SJSA1 (cell line): ENCODE results near the gene VWA8. TPM values are rescaled to one million over a fixed set of nuclear protein-coding genes. Genes with fewer than 3 reads are reported as not detected.
"Not testable (repeated sequence)": the region's sequence is repeated elsewhere in the genome, so short reads cannot be mapped to it uniquely, and the experiment has no call there.

ENCODE experiments used
- DNase-seq, 2 experiments: peaks; one replicate each; pipeline ENCODE4 v3.0.0-alpha.2; 2015 to 2020; ENCODE audit warnings: low spot score in 2 of 2, low read depth in 1 of 2
- H3K27ac ChIP-seq: fragments of 250-450 bp; sonication (Bioruptor Pico); 2 replicates; pipeline ENCODE4 v1.5.1; 2020; ENCODE audit warnings: mild to moderate bottlenecking, moderate library complexity
- H3K27me3 ChIP-seq: fragments of 250-450 bp; sonication (Bioruptor Pico); replicated peaks from 2 replicates; pipeline ENCODE4 v1.5.1; 2020; ENCODE audit warnings: mild to moderate bottlenecking, moderate library complexity
- H3K36me3 ChIP-seq: fragments of 250-450 bp; sonication (Bioruptor Pico); 2 replicates; pipeline ENCODE4 v1.5.1; 2020; ENCODE audit warnings: mild to moderate bottlenecking
- H3K4me1 ChIP-seq: fragments of 250-450 bp; sonication (Bioruptor Pico); replicated peaks from 2 replicates; pipeline ENCODE4 v1.6.1; 2021; ENCODE audit warnings: mild to moderate bottlenecking
- H3K4me3 ChIP-seq: fragments of 250-450 bp; sonication (Bioruptor Pico); 2 replicates; pipeline ENCODE4 v1.5.1; 2020; ENCODE audit warnings: mild to moderate bottlenecking
- H3K9me3 ChIP-seq: fragments of 250-450 bp; sonication (Bioruptor Pico); replicated peaks from 2 replicates; pipeline ENCODE4 v1.5.1; 2020; ENCODE audit warnings: mild to moderate bottlenecking
- total RNA-seq: library from RNA; depleted of rRNA; stranded (reverse); fragments of >200 nt; shearing (Covaris generic); gene quantifications from 2 replicates; pipeline ENCODE4 v1.2.3, GENCODE V29; 2014

Gene VWA8
- total RNA-seq, 1 experiment from 2014 or later: 8.6 TPM

GRCh38 chr13:41590643-41591042, 370.3 kb downstream of the VWA8 start:
- Histone ChIP-seq H3K27ac (no peak overlapping the region), H3K9me3 (no peaks in the 10 kb centered on the region), H3K27me3 (no peaks in the 10 kb centered on the region), H3K36me3 (peaks cover 12% of the 10 kb centered on the region), H3K4me3 (no peak overlapping the region), H3K4me1 (peaks cover 39% of the 10 kb centered on the region)
- DNase-seq: no peak

- DNase-seq: no peak
- H3K27ac ChIP-seq: peak overlapping the region; percentile 61; the same call in 1 of the 2 replicates
- no peaks in the 10 kb centered on the region for H3K9me3 ChIP-seq
- H3K27me3 ChIP-seq: no peaks in the 10 kb centered on the region
- no peak overlapping the region for H3K4me3 ChIP-seq
- H3K36me3 ChIP-seq: peaks cover 12% of the 10 kb centered on the region
- H3K4me1 ChIP-seq: peaks cover 34% of the 10 kb centered on the region
Observed at GRCh38 chr13:41590122-41590521, 370.8 kb downstream of the VWA8 start.

- H3K36me3 ChIP-seq: peaks cover 12% of the 10 kb centered on the region
- H3K4me1 ChIP-seq: peaks cover 30% of the 10 kb centered on the region
- H3K9me3 ChIP-seq: no peaks in the 10 kb centered on the region
- no peak overlapping the region for H3K4me3 ChIP-seq
- H3K27me3 ChIP-seq: no peaks in the 10 kb centered on the region
- peak overlapping the region; percentile 61 for H3K27ac ChIP-seq
- DNase-seq: no peak
Observed at GRCh38 chr13:41589434-41589833, 371.5 kb downstream of the VWA8 start.

GRCh38 chr13:41588899-41589298, 372.0 kb downstream of the VWA8 start:
- peaks cover 12% of the 10 kb centered on the region for H3K36me3 ChIP-seq
- DNase-seq: peak; percentile 55 to 79
- peaks cover 30% of the 10 kb centered on the region for H3K4me1 ChIP-seq
- peak overlapping the region; percentile 61 for H3K27ac ChIP-seq
- no peaks in the 10 kb centered on the region for H3K9me3 ChIP-seq
- no peaks in the 10 kb centered on the region for H3K27me3 ChIP-seq
- no peak overlapping the region for H3K4me3 ChIP-seq

- Histone ChIP-seq H3K4me3 (no peak overlapping the region), H3K4me1 (peaks cover 30% of the 10 kb centered on the region), H3K36me3 (peaks cover 12% of the 10 kb centered on the region), H3K27me3 (no peaks in the 10 kb centered on the region), H3K9me3 (no peaks in the 10 kb centered on the region), H3K27ac (peak overlapping the region; percentile 61)
- no peak for DNase-seq
Observed at GRCh38 chr13:41588448-41588847, 372.5 kb downstream of the VWA8 start.

- no peaks in the 10 kb centered on the region for H3K27me3 ChIP-seq
- no peak overlapping the region for H3K4me3 ChIP-seq
- DNase-seq: no peak
- no peaks in the 10 kb centered on the region for H3K9me3 ChIP-seq
- peaks cover 12% of the 10 kb centered on the region for H3K36me3 ChIP-seq
- H3K4me1 ChIP-seq: peaks cover 30% of the 10 kb centered on the region
- H3K27ac ChIP-seq: no peak overlapping the region
Observed at GRCh38 chr13:41587490-41587889, 373.4 kb downstream of the VWA8 start.

GRCh38 chr13:41586216-41586615, 374.7 kb downstream of the VWA8 start:
- no peak overlapping the region for H3K4me3 ChIP-seq
- no peak for DNase-seq
- H3K27ac ChIP-seq: no peak overlapping the region
- peaks cover 30% of the 10 kb centered on the region for H3K4me1 ChIP-seq
- peaks cover 12% of the 10 kb centered on the region for H3K36me3 ChIP-seq
- no peaks in the 10 kb centered on the region for H3K9me3 ChIP-seq
- H3K27me3 ChIP-seq: no peaks in the 10 kb centered on the region

GRCh38 chr13:41582027-41582463, 378.9 kb downstream of the VWA8 start:
- Histone ChIP-seq H3K36me3 (peaks cover 5% of the 10 kb centered on the region; the same call in 1 of the 2 replicates), H3K27ac (no peak overlapping the region), H3K4me3 (no peak overlapping the region), H3K9me3 (no peaks in the 10 kb centered on the region), H3K4me1 (no peaks in the 10 kb centered on the region), H3K27me3 (no peaks in the 10 kb centered on the region)
- no peak for DNase-seq

- no peak for DNase-seq
- H3K9me3 ChIP-seq: no peaks in the 10 kb centered on the region
- no peaks in the 10 kb centered on the region for H3K36me3 ChIP-seq
- no peaks in the 10 kb centered on the region for H3K4me1 ChIP-seq
- H3K27me3 ChIP-seq: no peaks in the 10 kb centered on the region
- H3K4me3 ChIP-seq: no peak overlapping the region
- no peak overlapping the region for H3K27ac ChIP-seq
Observed at GRCh38 chr13:41580345-41580744, 380.6 kb downstream of the VWA8 start.

- Histone ChIP-seq H3K4me1 (no peaks in the 10 kb centered on the region), H3K27ac (no peak overlapping the region), H3K9me3 (no peaks in the 10 kb centered on the region), H3K36me3 (no peaks in the 10 kb centered on the region), H3K4me3 (no peak overlapping the region), H3K27me3 (no peaks in the 10 kb centered on the region)
- DNase-seq: no peak
Observed at GRCh38 chr13:41579881-41580280, 381.0 kb downstream of the VWA8 start.

- H3K36me3 ChIP-seq: no peaks in the 10 kb centered on the region
Observed at GRCh38 chr13:41579168-41579567, 381.7 kb downstream of the VWA8 start.

GRCh38 chr13:41578371-41578770, 382.5 kb downstream of the VWA8 start:
- no peaks in the 10 kb centered on the region for H3K4me1 ChIP-seq
- H3K27me3 ChIP-seq: no peaks in the 10 kb centered on the region
- H3K27ac ChIP-seq: no peak overlapping the region
- no peaks in the 10 kb centered on the region for H3K9me3 ChIP-seq
- H3K36me3 ChIP-seq: no peaks in the 10 kb centered on the region
- no peak overlapping the region for H3K4me3 ChIP-seq
- no peak for DNase-seq

More at GRCh38 chr13:41579168-41579567, 381.7 kb downstream of the VWA8 start:
- no peak overlapping the region for H3K4me3 ChIP-seq
- H3K4me1 ChIP-seq: no peaks in the 10 kb centered on the region
- H3K9me3 ChIP-seq: no peaks in the 10 kb centered on the region
- DNase-seq: no peak
- no peaks in the 10 kb centered on the region for H3K27me3 ChIP-seq
- no peak overlapping the region for H3K27ac ChIP-seq

- H3K4me1 ChIP-seq: no peaks in the 10 kb centered on the region
- no peaks in the 10 kb centered on the region for H3K27me3 ChIP-seq
- no peak overlapping the region for H3K4me3 ChIP-seq
- no peaks in the 10 kb centered on the region for H3K36me3 ChIP-seq
- H3K9me3 ChIP-seq: no peaks in the 10 kb centered on the region
- no peak overlapping the region for H3K27ac ChIP-seq
- DNase-seq: no peak
Observed at GRCh38 chr13:41577436-41577835, 383.5 kb downstream of the VWA8 start.

- not testable (repeated sequence) for H3K36me3 ChIP-seq, H3K4me1 ChIP-seq, DNase-seq, H3K4me3 ChIP-seq, H3K27ac ChIP-seq, H3K27me3 ChIP-seq, H3K9me3 ChIP-seq
Observed at GRCh38 chr13:41573640-41574039, 387.3 kb downstream of the VWA8 start.

GRCh38 chr13:41571817-41572340, 389.0 kb downstream of the VWA8 start:
- DNase-seq, H3K9me3 ChIP-seq, H3K27ac ChIP-seq, H3K4me3 ChIP-seq, H3K4me1 ChIP-seq, H3K36me3 ChIP-seq, H3K27me3 ChIP-seq: not testable (repeated sequence)
